Neuronal stem cell (in vitro differentiated cells): Measurements from ENCODE around the gene EFHD1.

ENCODE experiments used
- DNase-seq: peaks from one replicate; pipeline ENCODE4 v3.0.0-alpha.2; 2013; ENCODE audit warnings: low spot score
- H2AFZ ChIP-seq: one replicate; pipeline ENCODE4 v1.6.1; 2013; ENCODE audit warnings: mild to moderate bottlenecking, low read length, inconsistent platforms
- H2AK5ac ChIP-seq: 2 replicates; pipeline ENCODE4 v1.6.1; 2013; ENCODE audit warnings: low read depth, mild to moderate bottlenecking, inconsistent platforms, low read length, moderate library complexity, mixed read lengths
- H2BK120ac ChIP-seq: 2 replicates; pipeline ENCODE4 v1.6.1; 2013; ENCODE audit warnings: low read depth, mild to moderate bottlenecking, inconsistent platforms, low read length, moderate library complexity, mixed read lengths
- H2BK12ac ChIP-seq: one replicate; pipeline ENCODE4 v1.6.1; 2013; ENCODE audit warnings: low read length, inconsistent platforms
- H2BK15ac ChIP-seq: 2 replicates; pipeline ENCODE4 v1.6.1; 2013; ENCODE audit warnings: mild to moderate bottlenecking, low read length, inconsistent platforms, mixed read lengths
- H2BK5ac ChIP-seq: one replicate; pipeline ENCODE4 v1.6.1; 2013; ENCODE audit warnings: inconsistent platforms, mild to moderate bottlenecking, low read length, moderate library complexity
- H3K14ac ChIP-seq: one replicate; pipeline ENCODE4 v1.6.1; 2013; ENCODE audit warnings: low read length, inconsistent platforms
- H3K18ac ChIP-seq: 2 replicates; pipeline ENCODE4 v1.6.1; 2013; ENCODE audit warnings: low read length, inconsistent platforms
- H3K23ac ChIP-seq: 2 replicates; pipeline ENCODE4 v1.6.1; 2013; ENCODE audit warnings: low read depth, mild to moderate bottlenecking, mixed read lengths, low read length, inconsistent platforms; ENCODE audit not compliant: poor library complexity
- H3K27ac ChIP-seq: replicated peaks from 3 replicates; pipeline ENCODE4 v1.5.1; 2013; ENCODE audit warnings: low read length, inconsistent platforms
- H3K27me3 ChIP-seq, 3 experiments: 2 replicates each; pipeline ENCODE4 v1.6.1; 2013; ENCODE audit warnings: low read length in 3 of 3, mild to moderate bottlenecking in 2 of 3, inconsistent platforms in 1 of 3, low read depth in 1 of 3, mixed read lengths in 1 of 3, moderate library complexity in 1 of 3; ENCODE audit not compliant: control insufficient read depth in 3 of 3, insufficient read depth in 3 of 3
- H3K36me3 ChIP-seq, 2 donors: replicated peaks in 1 of 2; 2 replicates each; pipeline ENCODE4 v1.6.1; 2013; ENCODE audit warnings: low read length in 2 of 2; ENCODE audit not compliant: control insufficient read depth in 2 of 2, insufficient read depth in 2 of 2
- H3K4ac ChIP-seq: 2 replicates; pipeline ENCODE4 v1.6.1; 2013; ENCODE audit warnings: inconsistent platforms, mild to moderate bottlenecking, low read length, moderate library complexity
- H3K4me1 ChIP-seq, 2 donors: 1 replicate in 1 of 2; 2 replicates in 1 of 2; pipeline ENCODE4 v1.6.1; 2013; ENCODE audit warnings: low read length in 2 of 2, low read depth in 1 of 2; ENCODE audit not compliant: control insufficient read depth in 2 of 2, insufficient read depth in 1 of 2
- H3K4me2 ChIP-seq: one replicate; pipeline ENCODE4 v1.6.1; 2013; ENCODE audit warnings: mild to moderate bottlenecking, low read length, inconsistent platforms; ENCODE audit not compliant: insufficient read depth, poor library complexity, severe bottlenecking
- H3K4me3 ChIP-seq, 2 donors: 2 replicates each; pipeline ENCODE4 v1.5.1; 2013; ENCODE audit warnings: low read length in 2 of 2, mild to moderate bottlenecking in 2 of 2, inconsistent platforms in 1 of 2, moderate library complexity in 1 of 2
- H3K79me1 ChIP-seq: one replicate; pipeline ENCODE4 v1.6.1; 2013; ENCODE audit warnings: low read depth, mild to moderate bottlenecking, inconsistent platforms, low read length, moderate library complexity
- H3K9ac ChIP-seq: one replicate; pipeline ENCODE4 v1.6.1; 2013; ENCODE audit warnings: mild to moderate bottlenecking, low read depth, low read length, inconsistent platforms; ENCODE audit not compliant: poor library complexity
- H3K9me3 ChIP-seq, 2 donors: replicated peaks in 1 of 2; 2 replicates each; pipeline versions ENCODE3 to v1.6.1; 2013; ENCODE audit warnings: low read length in 2 of 2, mild to moderate bottlenecking in 2 of 2, inconsistent platforms in 1 of 2, low read depth in 1 of 2, mixed read lengths in 1 of 2, moderate library complexity in 1 of 2; ENCODE audit not compliant: control insufficient read depth in 2 of 2, insufficient read depth in 1 of 2
- H4K8ac ChIP-seq: one replicate; pipeline ENCODE4 v1.6.1; 2013; ENCODE audit warnings: low read depth, mild to moderate bottlenecking, inconsistent platforms, low read length, moderate library complexity
- H4K91ac ChIP-seq: one replicate; pipeline ENCODE4 v1.6.1; 2013; ENCODE audit warnings: low read length, low read depth, mild to moderate bottlenecking, inconsistent platforms; ENCODE audit not compliant: poor library complexity
- WGBS, 2 donors: extraction: QIAGEN DNeasy Blood & Tissue Kit; methylation state at CpG; one replicate each; pipeline ENCODE4 v1.1.7; 2013; ENCODE audit warnings: missing lambda C conversion rate in 2 of 2, mixed read lengths in 1 of 2; ENCODE audit not compliant: insufficient read length in 2 of 2, insufficient replicate concordance in 1 of 2; ENCODE audit errors: extremely low coverage in 2 of 2; 5-methylcytosine and 5-hydroxymethylcytosine counted together

The EFHD1 gene

DNA sequence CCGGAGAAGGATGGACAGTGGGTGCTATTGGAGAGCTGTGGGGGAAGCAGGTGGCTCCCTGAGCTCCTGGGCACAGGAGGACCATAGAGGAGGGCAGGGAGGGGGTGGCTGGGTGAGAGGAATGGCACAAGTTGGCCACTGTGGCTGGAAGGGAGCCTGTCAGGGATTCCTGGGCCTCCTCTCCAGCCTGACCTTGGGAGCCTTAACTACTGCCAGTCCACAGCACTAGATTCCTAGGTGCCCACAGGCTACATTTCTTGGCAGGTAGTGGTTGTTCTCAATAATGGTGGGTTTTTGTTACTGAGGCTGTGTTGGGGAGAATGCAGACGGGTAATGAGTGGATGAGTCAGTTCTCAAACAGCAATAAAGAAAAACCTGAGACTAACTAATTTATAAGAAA lies 26.0 kb downstream of the EFHD1 start:
- no peak overlapping the region for H4K91ac ChIP-seq
- no peak overlapping the region for H3K4me2 ChIP-seq
- no peak overlapping the region for H2BK15ac ChIP-seq
- no peak overlapping the region for H3K4ac ChIP-seq
- H3K9me3 ChIP-seq = no peaks in the 10 kb centered on the region
- H3K14ac ChIP-seq = no peak overlapping the region
- H2BK12ac ChIP-seq = no peak overlapping the region
- H3K79me1 ChIP-seq = no peaks in the 10 kb centered on the region
- no peak overlapping the region for H3K23ac ChIP-seq
- peaks cover 3% of the 10 kb centered on the region in 2 donors for H3K4me1 ChIP-seq
- no peak overlapping the region for H3K27ac ChIP-seq
- no peak overlapping the region for H2AFZ ChIP-seq
- no peak for DNase-seq
- H3K9ac ChIP-seq = no peak overlapping the region
- H2AK5ac ChIP-seq = no peak overlapping the region
- H3K4me3 ChIP-seq = no peak overlapping the region
- no peak overlapping the region for H4K8ac ChIP-seq
- no peak overlapping the region for H3K18ac ChIP-seq
- no peak overlapping the region for H2BK5ac ChIP-seq
- H3K36me3 ChIP-seq = no peaks in the 10 kb centered on the region
- WGBS, 2 donors = no CpG with 5 or more reads among the region's 2 CpGs
- no peak overlapping the region for H2BK120ac ChIP-seq
- no peaks in the 10 kb centered on the region for H3K27me3 ChIP-seq

DNA sequence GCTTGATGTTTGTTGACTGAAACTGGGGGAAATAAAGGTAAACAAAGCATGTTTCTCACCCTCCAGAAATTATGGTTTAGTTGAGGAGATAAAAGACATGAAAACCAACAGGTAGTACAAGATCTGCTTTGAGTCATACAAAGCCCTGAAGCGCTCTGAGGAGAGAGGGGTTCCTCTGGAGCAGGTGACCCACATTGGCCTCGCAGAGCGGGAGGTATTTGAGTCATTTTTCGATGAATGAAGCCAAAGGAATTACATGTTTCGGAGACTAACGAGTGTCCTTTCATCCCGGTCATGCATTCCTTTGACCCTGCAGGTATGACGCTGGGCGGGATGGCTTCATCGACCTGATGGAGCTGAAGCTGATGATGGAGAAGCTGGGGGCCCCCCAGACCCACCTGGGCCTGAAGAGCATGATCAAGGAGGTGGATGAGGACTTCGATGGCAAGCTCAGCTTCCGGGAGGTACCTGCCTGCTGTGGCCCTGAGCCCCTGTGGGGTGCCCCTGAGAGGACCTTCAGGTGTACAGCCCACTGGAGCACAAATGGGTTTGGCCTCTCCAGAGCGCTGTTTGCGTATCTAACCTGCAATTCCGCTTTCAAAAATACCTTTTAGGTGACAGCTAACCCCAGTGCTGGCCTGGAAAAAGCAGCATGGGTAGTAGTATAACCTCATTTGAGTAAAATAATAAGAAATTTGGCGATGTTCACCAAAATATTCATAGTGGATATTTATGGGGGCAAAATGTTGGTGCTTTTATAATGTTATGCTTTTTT lies 29.3 kb downstream of the EFHD1 start:
- H3K4me3 ChIP-seq = no peak overlapping the region
- no peak overlapping the region for H4K91ac ChIP-seq
- no peak overlapping the region for H4K8ac ChIP-seq
- H2AFZ ChIP-seq = no peak overlapping the region
- no peak overlapping the region for H3K4ac ChIP-seq
- H3K4me2 ChIP-seq = no peak overlapping the region
- H3K79me1 ChIP-seq = no peaks in the 10 kb centered on the region
- no peak overlapping the region for H2BK5ac ChIP-seq
- no peak overlapping the region for H3K23ac ChIP-seq
- H3K14ac ChIP-seq = no peak overlapping the region
- H2AK5ac ChIP-seq = peak overlapping the region; percentile 30
- no peak overlapping the region for H2BK15ac ChIP-seq
- H3K27ac ChIP-seq = no peak overlapping the region
- peak overlapping the region; percentile 17 for H3K9ac ChIP-seq
- no peak for DNase-seq
- H3K4me1 ChIP-seq = peaks cover 0 to 3% of the 10 kb centered on the region in 2 donors
- H2BK12ac ChIP-seq = no peak overlapping the region
- WGBS, 2 donors = no CpG with 5 or more reads among the region's 16 CpGs
- H3K9me3 ChIP-seq = no peaks in the 10 kb centered on the region
- no peaks in the 10 kb centered on the region for H3K36me3 ChIP-seq
- no peak overlapping the region for H3K18ac ChIP-seq
- no peak overlapping the region for H2BK120ac ChIP-seq
- H3K27me3 ChIP-seq = no peaks in the 10 kb centered on the region

DNA sequence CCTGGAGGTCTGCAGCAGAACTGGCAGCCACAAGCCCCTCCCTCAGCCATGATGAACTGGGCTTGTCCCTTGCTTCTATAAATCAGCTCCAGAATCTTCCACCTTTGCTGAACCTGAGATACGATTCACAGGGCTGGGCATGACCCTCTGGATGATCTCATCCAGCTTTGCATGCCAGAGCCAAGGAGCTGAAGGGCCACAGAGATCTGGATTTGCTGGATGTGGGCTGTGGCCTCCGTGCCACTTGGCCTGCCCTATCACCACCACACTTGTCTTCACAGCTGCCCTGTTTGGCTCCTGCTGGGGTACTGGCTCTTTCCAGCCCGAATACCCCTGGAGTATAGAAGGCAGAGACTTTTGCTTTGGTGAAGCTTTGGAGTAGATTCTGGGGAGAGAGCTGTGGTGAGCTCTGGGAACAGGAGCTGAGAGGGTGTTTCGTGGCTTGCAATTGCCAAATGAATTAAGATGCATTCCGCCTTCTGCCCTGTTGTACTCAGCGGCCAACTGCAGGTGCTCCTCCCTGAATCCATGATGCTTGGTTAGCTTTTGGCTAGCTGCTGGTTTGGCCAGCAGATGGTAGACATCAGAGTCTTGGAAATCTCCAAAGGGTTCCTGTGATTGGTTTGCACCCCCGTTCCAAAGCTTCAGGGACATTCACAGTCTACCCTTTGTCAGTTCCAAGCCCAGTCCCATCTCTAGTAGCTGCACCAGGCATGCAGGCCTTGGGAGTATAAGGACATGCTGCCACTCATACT lies 32.8 kb downstream of the EFHD1 start:
- Histone ChIP-seq H2BK15ac (no peak overlapping the region), H2AFZ (peak overlapping the region; percentile 44), H3K27me3 (no peaks in the 10 kb centered on the region), H3K23ac (no peak overlapping the region), H4K8ac (no peak overlapping the region), H3K27ac (no peak overlapping the region), H2BK120ac (no peak overlapping the region), H3K14ac (no peak overlapping the region), H3K18ac (no peak overlapping the region), H3K4me1 (peaks cover 8 to 9% of the 10 kb centered on the region in 2 donors), H3K4me2 (no peak overlapping the region), H3K4me3 (no peak overlapping the region), H4K91ac (no peak overlapping the region), H3K9ac (no peak overlapping the region), H3K79me1 (no peaks in the 10 kb centered on the region), H2BK5ac (no peak overlapping the region), H3K36me3 (no peaks in the 10 kb centered on the region), H2BK12ac (no peak overlapping the region), H3K9me3 (no peaks in the 10 kb centered on the region), H3K4ac (no peak overlapping the region), H2AK5ac (no peak overlapping the region)
- no CpG with 5 or more reads among the region's 7 CpGs for WGBS, 2 donors
- no peak for DNase-seq

DNA sequence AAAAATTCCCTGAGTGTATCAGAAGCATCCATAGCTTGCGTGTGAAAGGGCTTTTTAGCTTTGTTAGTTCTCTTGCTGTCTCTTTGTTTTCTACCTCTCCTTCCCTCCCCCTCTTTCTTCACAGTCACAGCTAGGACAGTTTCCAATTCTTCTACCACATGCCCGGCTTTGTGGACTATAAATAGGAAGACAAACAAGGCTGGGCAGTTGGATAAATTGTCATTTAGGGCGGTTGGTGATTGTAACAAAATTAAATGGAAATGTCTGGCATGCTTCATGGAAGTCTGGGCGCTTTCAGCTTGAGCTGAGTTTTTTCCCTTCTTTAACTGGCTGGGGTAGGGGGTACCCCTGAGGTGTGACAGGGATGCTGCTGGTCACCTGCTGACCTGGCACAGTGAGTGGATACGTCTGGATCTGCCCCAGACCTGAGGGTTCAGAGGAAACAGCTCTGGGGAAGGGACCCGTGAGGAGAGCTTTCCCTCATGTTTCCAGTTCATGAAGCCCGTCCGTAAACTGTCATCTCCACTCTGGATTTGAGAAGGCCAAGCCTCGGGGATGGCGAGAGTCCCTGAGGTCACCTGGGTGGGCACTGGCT lies 34.7 kb downstream of the EFHD1 start:
- H3K36me3 ChIP-seq = no peaks in the 10 kb centered on the region
- H2BK15ac ChIP-seq = no peak overlapping the region
- H3K14ac ChIP-seq = no peak overlapping the region
- H3K23ac ChIP-seq = no peak overlapping the region
- H3K4me3 ChIP-seq = no peak overlapping the region
- no peak overlapping the region for H3K27ac ChIP-seq
- no peaks in the 10 kb centered on the region for H3K79me1 ChIP-seq
- H3K9me3 ChIP-seq = no peaks in the 10 kb centered on the region
- DNase-seq = no peak
- H3K9ac ChIP-seq = no peak overlapping the region
- no peak overlapping the region for H3K4me2 ChIP-seq
- H2AFZ ChIP-seq = peak overlapping the region; percentile 41
- H2BK5ac ChIP-seq = no peak overlapping the region
- H3K4ac ChIP-seq = no peak overlapping the region
- H4K8ac ChIP-seq = no peak overlapping the region
- H4K91ac ChIP-seq = no peak overlapping the region
- H3K4me1 ChIP-seq = peaks cover 8 to 9% of the 10 kb centered on the region in 2 donors
- no peak overlapping the region for H2BK12ac ChIP-seq
- peak overlapping the region; percentile 4 for H3K18ac ChIP-seq
- H3K27me3 ChIP-seq = no peaks in the 10 kb centered on the region
- H2AK5ac ChIP-seq = no peak overlapping the region
- no peak overlapping the region for H2BK120ac ChIP-seq
- WGBS, 2 donors = no CpG with 5 or more reads among the region's 10 CpGs
